Jurkat, Clone E6-1 (cell line): ENCODE measurements around the gene ASCC2.
"Not testable (repeated sequence)": the region's sequence is repeated elsewhere in the genome, so short reads cannot be mapped to it uniquely, and the experiment has no call there.

Experiments used
- DNase-seq: peaks from one replicate; pipeline ENCODE4 v3.0.0-alpha.2; 2011; ENCODE audit warnings: low read depth, low spot score
- H3K4me3 ChIP-seq: 2 replicates; pipeline ENCODE4 v1.5.1; 2011; ENCODE audit warnings: mild to moderate bottlenecking, low read length, control low read depth, moderate library complexity

The ASCC2 gene

GRCh38 chr22:29859030-29859429 is 21.0 kb upstream of the ASCC2 start:
- DNase-seq, H3K4me3 ChIP-seq: not testable (repeated sequence)

- no peak for DNase-seq
Measured at GRCh38 chr22:29856496-29856895, 18.4 kb upstream of the ASCC2 start.

GRCh38 chr22:29855611-29856181 is 17.6 kb upstream of the ASCC2 start:
- H3K4me3 ChIP-seq: no peak overlapping the region
- DNase-seq: no peak

More at GRCh38 chr22:29856496-29856895, 18.4 kb upstream of the ASCC2 start:
- H3K4me3 ChIP-seq: no peak overlapping the region

- DNase-seq: no peak
Measured at GRCh38 chr22:29854432-29854831, 16.4 kb upstream of the ASCC2 start.

GRCh38 chr22:29848111-29848510 is 10.0 kb upstream of the ASCC2 start:
- no peak for DNase-seq
- H3K4me3 ChIP-seq: no peak overlapping the region

More at GRCh38 chr22:29854432-29854831, 16.4 kb upstream of the ASCC2 start:
- H3K4me3 ChIP-seq: no peak overlapping the region

- DNase-seq: no peak
- no peak overlapping the region for H3K4me3 ChIP-seq
Measured at GRCh38 chr22:29846290-29846689, 8.2 kb upstream of the ASCC2 start.

- H3K4me3 ChIP-seq: no peak overlapping the region
- DNase-seq: no peak
Measured at GRCh38 chr22:29842740-29843139, 4.7 kb upstream of the ASCC2 start.

- H3K4me3 ChIP-seq: no peak overlapping the region
- DNase-seq: no peak
Measured at GRCh38 chr22:29842172-29842571, 4.1 kb upstream of the ASCC2 start.

GRCh38 chr22:29840498-29840897 is 2.4 kb upstream of the ASCC2 start:
- no peak overlapping the region for H3K4me3 ChIP-seq
- peak; percentile 52 for DNase-seq

- no peak for DNase-seq
- no peak overlapping the region for H3K4me3 ChIP-seq
Measured at GRCh38 chr22:29839039-29839438, 965 bp upstream of the ASCC2 start.

- H3K4me3 ChIP-seq: peak overlapping the region; percentile 79
- no peak for DNase-seq
Measured at GRCh38 chr22:29838599-29838956, 504 bp upstream of the ASCC2 start.

- not testable (repeated sequence) for DNase-seq
- H3K4me3 ChIP-seq: peak overlapping the region; percentile 79
Measured at GRCh38 chr22:29836791-29837370, 1.2 kb downstream of the ASCC2 start.

GRCh38 chr22:29834046-29834445 is 4.0 kb downstream of the ASCC2 start:
- no peak for DNase-seq
- no peak overlapping the region for H3K4me3 ChIP-seq

GRCh38 chr22:29833392-29833965 is 4.6 kb downstream of the ASCC2 start:
- no peak overlapping the region for H3K4me3 ChIP-seq
- DNase-seq: no peak

GRCh38 chr22:29831958-29832357 is 6.1 kb downstream of the ASCC2 start:
- H3K4me3 ChIP-seq: no peak overlapping the region
- no peak for DNase-seq

GRCh38 chr22:29831186-29831921 is 6.7 kb downstream of the ASCC2 start:
- H3K4me3 ChIP-seq: no peak overlapping the region
- DNase-seq: no peak

GRCh38 chr22:29830585-29830984 is 7.5 kb downstream of the ASCC2 start:
- no peak for DNase-seq
- no peak overlapping the region for H3K4me3 ChIP-seq

- DNase-seq, H3K4me3 ChIP-seq: not testable (repeated sequence)
Measured at GRCh38 chr22:29827726-29828125, 10.3 kb downstream of the ASCC2 start.

- DNase-seq: no peak
- no peak overlapping the region for H3K4me3 ChIP-seq
Measured at GRCh38 chr22:29827091-29827490, 11.0 kb downstream of the ASCC2 start.

- H3K4me3 ChIP-seq: no peak overlapping the region
- DNase-seq: no peak
Measured at GRCh38 chr22:29825578-29825977, 12.5 kb downstream of the ASCC2 start.
